Measurements from ENCODE around the gene IRF2BPL.

GRCh38 chr14:77037215-77037937 is 8.9 kb upstream of the IRF2BPL start:
- no peak for TF ChIP-seq POLR2A (conservative IDR thresholded peaks at IDR 0.05)
- no peak for TF ChIP-seq ZNF561 (CRISPR knock-in tag; conservative IDR thresholded peaks at IDR 0.05)
- TF ChIP-seq HSF4 (CRISPR knock-in tag; IDR thresholded peaks at IDR 0.05; ENCODE audit: borderline replicate concordance) = no peak
- no peak for TF ChIP-seq JUNB (CRISPR knock-in tag; conservative IDR thresholded peaks at IDR 0.05)
- TF ChIP-seq, protein P1, sequence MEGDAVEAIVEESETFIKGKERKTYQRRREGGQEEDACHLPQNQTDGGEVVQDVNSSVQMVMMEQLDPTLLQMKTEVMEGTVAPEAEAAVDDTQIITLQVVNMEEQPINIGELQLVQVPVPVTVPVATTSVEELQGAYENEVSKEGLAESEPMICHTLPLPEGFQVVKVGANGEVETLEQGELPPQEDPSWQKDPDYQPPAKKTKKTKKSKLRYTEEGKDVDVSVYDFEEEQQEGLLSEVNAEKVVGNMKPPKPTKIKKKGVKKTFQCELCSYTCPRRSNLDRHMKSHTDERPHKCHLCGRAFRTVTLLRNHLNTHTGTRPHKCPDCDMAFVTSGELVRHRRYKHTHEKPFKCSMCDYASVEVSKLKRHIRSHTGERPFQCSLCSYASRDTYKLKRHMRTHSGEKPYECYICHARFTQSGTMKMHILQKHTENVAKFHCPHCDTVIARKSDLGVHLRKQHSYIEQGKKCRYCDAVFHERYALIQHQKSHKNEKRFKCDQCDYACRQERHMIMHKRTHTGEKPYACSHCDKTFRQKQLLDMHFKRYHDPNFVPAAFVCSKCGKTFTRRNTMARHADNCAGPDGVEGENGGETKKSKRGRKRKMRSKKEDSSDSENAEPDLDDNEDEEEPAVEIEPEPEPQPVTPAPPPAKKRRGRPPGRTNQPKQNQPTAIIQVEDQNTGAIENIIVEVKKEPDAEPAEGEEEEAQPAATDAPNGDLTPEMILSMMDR (IDR thresholded peaks at IDR 0.05 in 2 of 3, conservative IDR thresholded peaks at IDR 0.05 in 1 of 3; ENCODE audit: insufficient read depth in 2 of 3, low read depth in 1 of 3, low read length in 3 of 3) = no peak
- TF ChIP-seq IRF2 (CRISPR knock-in tag; IDR thresholded peaks at IDR 0.05) = no peak

Data from K562 (cell line).